ENCODE data around the gene FILIP1L. TPM values are rescaled to one million over a fixed set of nuclear protein-coding genes. Genes with fewer than 3 reads are reported as not detected.

Gene FILIP1L
- total RNA-seq, 4 donors from 2014 or later, result 87.1 to 115 (median 99.6) TPM

GRCh38 chr3:100010087-100010417 is 104.2 kb downstream of the FILIP1L start:
- Histone ChIP-seq H3K27me3 (no peaks in the 10 kb centered on the region), H3K4me1 (peaks cover 48 to 61% of the 10 kb centered on the region in 2 donors), H3K36me3 (no peaks in the 10 kb centered on the region), H3K27ac (peak overlapping the region; percentile 43 to 62 (median 50)), H3K4me3 (no peak overlapping the region), H3K9me3 (no peaks in the 10 kb centered on the region)
- in situ Hi-C loops (cut with MboI; ENCODE audit: low sequenced_read_pairs in 4 of 4), result no loop called here
- no peak for ATAC-seq
- intact Hi-C loops (cut with DNase I; ENCODE audit: low total_unique reads), result no loop called here
- TF ChIP-seq POLR2A (IDR thresholded peaks at IDR 0.05), result no peak
- TF ChIP-seq, protein P1, sequence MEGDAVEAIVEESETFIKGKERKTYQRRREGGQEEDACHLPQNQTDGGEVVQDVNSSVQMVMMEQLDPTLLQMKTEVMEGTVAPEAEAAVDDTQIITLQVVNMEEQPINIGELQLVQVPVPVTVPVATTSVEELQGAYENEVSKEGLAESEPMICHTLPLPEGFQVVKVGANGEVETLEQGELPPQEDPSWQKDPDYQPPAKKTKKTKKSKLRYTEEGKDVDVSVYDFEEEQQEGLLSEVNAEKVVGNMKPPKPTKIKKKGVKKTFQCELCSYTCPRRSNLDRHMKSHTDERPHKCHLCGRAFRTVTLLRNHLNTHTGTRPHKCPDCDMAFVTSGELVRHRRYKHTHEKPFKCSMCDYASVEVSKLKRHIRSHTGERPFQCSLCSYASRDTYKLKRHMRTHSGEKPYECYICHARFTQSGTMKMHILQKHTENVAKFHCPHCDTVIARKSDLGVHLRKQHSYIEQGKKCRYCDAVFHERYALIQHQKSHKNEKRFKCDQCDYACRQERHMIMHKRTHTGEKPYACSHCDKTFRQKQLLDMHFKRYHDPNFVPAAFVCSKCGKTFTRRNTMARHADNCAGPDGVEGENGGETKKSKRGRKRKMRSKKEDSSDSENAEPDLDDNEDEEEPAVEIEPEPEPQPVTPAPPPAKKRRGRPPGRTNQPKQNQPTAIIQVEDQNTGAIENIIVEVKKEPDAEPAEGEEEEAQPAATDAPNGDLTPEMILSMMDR (IDR thresholded peaks at IDR 0.05 in 4 of 5, conservative IDR thresholded peaks at IDR 0.05 in 1 of 5), result no peak
- no peak for DNase-seq

DNA sequence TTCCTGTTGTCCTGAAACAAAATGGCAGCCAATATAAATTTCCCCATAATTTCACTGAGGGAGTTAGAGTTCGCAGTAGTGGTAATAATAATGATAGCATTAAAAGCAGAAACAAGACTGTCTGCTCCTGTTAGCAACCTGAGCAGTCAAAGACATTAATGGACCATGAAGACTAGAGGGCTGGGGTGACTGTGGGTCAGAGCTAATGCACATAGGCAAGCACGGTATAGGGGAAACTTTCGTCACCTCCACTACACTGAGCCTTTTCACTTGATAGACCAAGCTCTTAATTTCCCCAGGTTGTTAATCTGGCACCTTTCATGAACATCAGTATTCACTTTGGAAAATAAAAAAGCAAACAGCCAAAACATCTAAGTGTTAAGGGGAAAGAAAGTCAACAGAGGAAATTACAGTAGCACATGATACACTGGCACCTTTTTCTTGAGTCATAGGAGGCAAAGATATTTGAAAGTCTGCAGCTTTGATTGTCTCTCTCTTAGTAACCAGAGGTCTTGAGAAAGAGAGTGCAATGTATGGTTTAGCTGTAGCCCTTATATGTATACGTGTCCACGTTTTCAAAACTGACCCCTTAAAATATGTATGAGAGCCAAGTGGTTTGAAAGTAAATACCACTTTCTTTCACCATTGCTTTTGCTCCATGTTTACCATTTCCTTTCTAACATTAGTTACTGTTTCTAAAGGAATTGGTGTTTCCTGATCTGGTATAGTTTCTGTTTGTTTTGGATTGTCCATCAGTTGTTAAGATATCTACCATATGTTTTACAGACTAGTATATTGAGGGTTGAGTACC is 104.8 kb downstream of the FILIP1L start:
- Histone ChIP-seq H3K4me3 (no peak overlapping the region), H3K27me3 (no peaks in the 10 kb centered on the region), H3K4me1 (peaks cover 54 to 65% of the 10 kb centered on the region in 2 donors), H3K27ac (peak overlapping the region; percentile 43 to 62 (median 50)), H3K36me3 (no peaks in the 10 kb centered on the region), H3K9me3 (no peaks in the 10 kb centered on the region)
- ATAC-seq (no peak), DNase-seq (no peak)
- no peak for TF ChIP-seq POLR2A (IDR thresholded peaks at IDR 0.05)
- TF ChIP-seq, protein P1 (IDR thresholded peaks at IDR 0.05 in 4 of 5, conservative IDR thresholded peaks at IDR 0.05 in 1 of 5), result no peak
- in situ Hi-C loops (cut with MboI; ENCODE audit: low sequenced_read_pairs in 4 of 4) (no loop called here), intact Hi-C loops (cut with DNase I; ENCODE audit: low total_unique reads) (loop anchor here (5.0 kb wide), 1 partner anchor 132 kb away; no protein-coding TSS in a partner anchor)

GRCh38 chr3:100008081-100008698 is 106.1 kb downstream of the FILIP1L start:
- H3K27ac ChIP-seq, result peak overlapping the region in 3 of 4 donors; percentile 43 to 53 (median 48)
- in situ Hi-C loops (cut with MboI; ENCODE audit: low sequenced_read_pairs in 4 of 4) (no loop called here), intact Hi-C loops (cut with DNase I; ENCODE audit: low total_unique reads) (loop anchor here (5.0 kb wide), 1 partner anchor 131 kb away; no protein-coding TSS in a partner anchor)
- no peaks in the 10 kb centered on the region for H3K9me3 ChIP-seq
- no peak for DNase-seq
- no peak for ATAC-seq
- H3K4me3 ChIP-seq, result no peak overlapping the region
- peaks cover 60 to 65% of the 10 kb centered on the region in 2 donors for H3K4me1 ChIP-seq
- TF ChIP-seq, protein P1 (IDR thresholded peaks at IDR 0.05 in 4 of 5, conservative IDR thresholded peaks at IDR 0.05 in 1 of 5), result no peak
- TF ChIP-seq POLR2A (IDR thresholded peaks at IDR 0.05), result no peak
- H3K36me3 ChIP-seq, result no peaks in the 10 kb centered on the region
- H3K27me3 ChIP-seq, result no peaks in the 10 kb centered on the region

GRCh38 chr3:100007313-100007712 is 107.0 kb downstream of the FILIP1L start:
- Histone ChIP-seq H3K27me3 (no peaks in the 10 kb centered on the region), H3K36me3 (no peaks in the 10 kb centered on the region), H3K4me3 (no peak overlapping the region), H3K27ac (peak overlapping the region in 3 of 4 donors; percentile 43 to 53 (median 48)), H3K9me3 (no peaks in the 10 kb centered on the region), H3K4me1 (peaks cover 60 to 65% of the 10 kb centered on the region in 2 donors)
- no peak for DNase-seq
- TF ChIP-seq, protein P1 (IDR thresholded peaks at IDR 0.05 in 4 of 5, conservative IDR thresholded peaks at IDR 0.05 in 1 of 5), result no peak
- TF ChIP-seq POLR2A (IDR thresholded peaks at IDR 0.05), result no peak
- intact Hi-C loops (cut with DNase I; ENCODE audit: low total_unique reads) (loop anchor here (5.0 kb wide), 1 partner anchor 130 kb away; no protein-coding TSS in a partner anchor), in situ Hi-C loops (cut with MboI; ENCODE audit: low sequenced_read_pairs in 4 of 4) (no loop called here)
- ATAC-seq, result no peak
